Kidney (tissue), 14 donors: ENCODE results near the gene PPP1R14C. TPM values are rescaled to one million over a fixed set of nuclear protein-coding genes. Genes with fewer than 3 reads are reported as not detected.

ENCODE experiments used
- DNase-seq, 5 donors: peaks; one replicate each; pipeline ENCODE4 v3.0.0-alpha.2; 2013 to 2020
- FAIRE-seq: peaks from 2 replicates; lab custom pipeline; 2012; peaks lifted over from hg19 to GRCh38; lab: Jason Lieb, UNC
- H3K27ac ChIP-seq, 2 donors: one replicate each; pipeline ENCODE4 v1.7.0; 2013; ENCODE audit warnings: low read depth in 2 of 2, low read length in 2 of 2, inconsistent platforms in 1 of 2
- H3K27me3 ChIP-seq: one replicate; pipeline ENCODE4 v1.7.1; 2013; ENCODE audit warnings: low read length, inconsistent platforms; ENCODE audit not compliant: control insufficient read depth, insufficient read depth
- H3K36me3 ChIP-seq, 3 donors: one replicate each; pipeline versions ENCODE4 v1.7.0 to v1.7.1; 2013; ENCODE audit warnings: low read length in 3 of 3, control low read depth in 1 of 3, inconsistent platforms in 1 of 3; ENCODE audit not compliant: insufficient read depth in 3 of 3, control insufficient read depth in 2 of 3
- H3K4me1 ChIP-seq, 3 donors: one replicate each; pipeline versions ENCODE4 v1.7.0 to v1.7.1; 2013; ENCODE audit warnings: low read length in 3 of 3, inconsistent platforms in 1 of 3, low read depth in 1 of 3; ENCODE audit not compliant: control insufficient read depth in 2 of 3, insufficient read depth in 2 of 3
- H3K4me3 ChIP-seq, 3 donors: one replicate each; pipeline versions ENCODE4 v1.7.0 to v1.8.1; 2013; ENCODE audit warnings: low read length in 3 of 3, control low read depth in 1 of 3, inconsistent platforms in 1 of 3
- H3K9ac ChIP-seq, 3 donors: one replicate each; pipeline versions ENCODE4 v1.7.0 to v1.7.1; 2013; ENCODE audit warnings: low read length in 3 of 3, control low read depth in 1 of 3, inconsistent platforms in 1 of 3
- H3K9me3 ChIP-seq, 3 donors: one replicate each; pipeline versions ENCODE4 v1.7.0 to v1.7.1; 2013; ENCODE audit warnings: low read length in 3 of 3, control low read depth in 1 of 3, inconsistent platforms in 1 of 3; ENCODE audit not compliant: control insufficient read depth in 2 of 3, insufficient read depth in 1 of 3
- CTCF ChIP-seq: IDR thresholded peaks from 3 replicates; pipeline ENCODE4 v1.5.1; 2012; ENCODE audit warnings: mild to moderate bottlenecking, moderate library complexity, borderline replicate concordance; ENCODE audit not compliant: insufficient read depth; ENCODE audit errors: extremely low read depth
- intact Hi-C: fragments of 100-400 bp; cut with DNase I; formaldehyde crosslinking; loops from one replicate; pipeline ENCODE4 v1.11.1; 2022
- polyA plus RNA-seq: library from polyadenylated mRNA; stranded (reverse); fragments of 350-450 nt; fragmentation: Illumina TruSeq; extraction: RNeasy Lipid Tissue Mini Kit (QIAGEN cat#74804); gene quantifications from one replicate; pipeline ENCODE4 v1.2.3, GENCODE V29; 2014; ENCODE audit warnings: low read depth, low replicate concordance; ENCODE audit not compliant: insufficient read depth
- total RNA-seq: library from RNA; stranded (reverse); fragmentation: NEBNext Ultra II Directional; extraction: Animal tissue kit (Norgen Biotek cat#: 25700); gene quantifications from one replicate; pipeline ENCODE4 v1.2.1, GENCODE V29; 2021
- donor health status: control.
- donor health status: control.
- donor health status: control.
- donor health status: control.
- donor health status: control.
- donor health status: DM: yes; HTN: yes; CAD: no.
- donor health status: Normal renal cell carcinoma (clear cell type).

PPP1R14C gene
- total and polyA plus RNA-seq, 2 donors from 2014 or later = 6.5 to 15.8 TPM

DNA sequence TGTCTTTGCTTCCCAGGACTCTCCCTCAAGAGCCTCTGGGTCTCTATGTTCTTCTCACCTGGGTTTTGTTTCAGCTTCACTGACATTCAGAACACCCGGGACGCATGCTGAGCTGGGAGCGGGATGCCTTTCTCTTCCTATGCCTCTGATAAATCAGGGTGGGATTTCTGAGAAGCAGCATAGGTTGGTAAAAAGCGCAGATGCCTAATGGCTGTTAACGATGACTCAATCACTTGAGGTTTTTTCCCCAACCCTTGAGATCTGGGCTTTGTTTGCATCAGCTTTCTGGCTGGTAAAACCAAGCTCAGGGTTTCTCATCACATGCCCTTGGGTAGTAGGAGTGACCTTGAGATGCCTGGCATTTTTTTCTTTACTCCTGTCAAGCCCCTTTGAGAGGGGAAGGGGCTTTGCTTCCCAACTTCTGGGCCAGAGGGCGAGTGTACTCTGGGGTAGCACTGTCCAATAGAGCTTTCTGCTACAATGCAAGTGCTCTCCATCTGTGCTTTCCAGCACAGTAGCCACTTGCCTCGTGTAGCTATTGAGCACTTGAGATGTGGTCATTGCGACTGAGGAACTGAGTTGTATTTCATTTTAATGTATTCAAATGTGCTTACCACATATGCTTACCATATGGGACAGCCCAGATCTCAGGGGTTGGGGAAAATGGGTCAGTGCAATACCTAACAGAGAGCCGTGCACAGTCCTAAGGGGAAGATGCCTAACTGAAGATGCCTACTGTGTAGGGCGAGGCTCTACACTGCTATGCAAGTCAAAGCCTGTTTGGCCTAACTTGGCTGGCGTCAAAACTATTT is 69.1 kb downstream of the PPP1R14C start:
- H3K27ac ChIP-seq = no peak overlapping the region
- H3K36me3 ChIP-seq = no peaks in the 10 kb centered on the region
- H3K9me3 ChIP-seq = no peaks in the 10 kb centered on the region
- peaks cover 0 to 4% (median 0%) of the 10 kb centered on the region in 3 donors for H3K4me1 ChIP-seq
- H3K9ac ChIP-seq = no peak overlapping the region
- H3K4me3 ChIP-seq = no peak overlapping the region
- no peaks in the 10 kb centered on the region for H3K27me3 ChIP-seq
- intact Hi-C loops = no loop called here
- TF ChIP-seq CTCF = no peak
- no peak for FAIRE-seq
- no peak for DNase-seq

DNA sequence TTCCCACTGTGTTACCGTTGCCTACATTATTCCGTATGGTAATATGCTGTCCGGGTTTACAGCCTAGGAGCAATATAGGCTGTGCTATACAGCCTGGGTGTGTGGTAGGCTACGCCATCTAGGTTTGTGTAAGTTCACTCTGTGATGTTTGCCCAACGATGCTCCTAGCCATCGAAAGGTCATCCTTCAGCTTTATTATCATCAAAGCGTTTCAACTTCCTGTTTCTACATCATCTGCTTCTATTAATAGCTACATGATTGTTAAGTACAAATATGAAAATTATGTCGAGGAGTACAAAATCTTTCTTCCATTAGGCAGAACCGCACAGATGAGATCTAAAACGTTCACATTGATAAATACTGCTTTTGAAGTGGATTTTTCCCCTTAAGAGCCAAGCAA is 69.9 kb downstream of the PPP1R14C start:
- H3K9me3 ChIP-seq = no peaks in the 10 kb centered on the region
- FAIRE-seq = no peak
- H3K27ac ChIP-seq = no peak overlapping the region

GRCh38 chr6:150213301-150213700 is 70.5 kb downstream of the PPP1R14C start:
- FAIRE-seq = no peak
- Histone ChIP-seq H3K4me1 (no peaks in the 10 kb centered on the region), H3K9me3 (no peaks in the 10 kb centered on the region), H3K27ac (no peak overlapping the region), H3K36me3 (no peaks in the 10 kb centered on the region), H3K27me3 (no peaks in the 10 kb centered on the region), H3K4me3 (no peak overlapping the region), H3K9ac (no peak overlapping the region)
- TF ChIP-seq CTCF = no peak
- intact Hi-C loops = no loop called here
- no peak for DNase-seq

More for the DNA sequence above, 69.9 kb downstream of the PPP1R14C start:
- no peak for DNase-seq
- H3K27me3 ChIP-seq = no peaks in the 10 kb centered on the region
- no peak for TF ChIP-seq CTCF
- H3K4me1 ChIP-seq = peaks cover 0 to 4% (median 0%) of the 10 kb centered on the region in 3 donors
- intact Hi-C loops = no loop called here
- no peak overlapping the region for H3K9ac ChIP-seq
- H3K4me3 ChIP-seq = no peak overlapping the region
- no peaks in the 10 kb centered on the region for H3K36me3 ChIP-seq

DNA sequence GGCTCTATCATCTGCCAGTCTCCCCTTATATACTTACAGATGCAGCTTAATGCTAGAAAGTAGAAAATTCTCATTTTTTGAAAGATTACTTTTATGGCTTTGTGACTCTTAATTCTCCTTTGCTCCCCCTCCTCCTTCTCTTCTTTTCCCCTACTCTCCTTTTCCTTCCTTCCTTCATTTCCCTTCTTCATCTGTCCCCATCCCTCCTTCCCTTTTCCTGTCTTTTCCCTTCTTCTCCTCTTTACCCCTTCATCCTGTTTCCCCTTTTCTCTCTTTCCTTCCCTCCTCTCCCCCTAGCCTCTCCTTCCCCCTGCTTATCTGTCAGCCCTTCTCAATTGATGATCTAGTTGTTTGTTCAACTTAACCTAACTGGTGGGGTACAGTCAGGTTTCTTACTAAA is 71.5 kb downstream of the PPP1R14C start:
- no peak overlapping the region for H3K9ac ChIP-seq
- TF ChIP-seq CTCF = no peak
- FAIRE-seq (no peak), DNase-seq (no peak)
- H3K4me1 ChIP-seq = no peaks in the 10 kb centered on the region
- H3K4me3 ChIP-seq = no peak overlapping the region
- intact Hi-C loops = no loop called here
- no peaks in the 10 kb centered on the region for H3K9me3 ChIP-seq
- no peaks in the 10 kb centered on the region for H3K36me3 ChIP-seq
- H3K27me3 ChIP-seq = no peaks in the 10 kb centered on the region
- no peak overlapping the region for H3K27ac ChIP-seq
